PC-9 (cell line): ENCODE results near the gene GLB1L2. TPM values are rescaled to one million over a fixed set of nuclear protein-coding genes. Genes with fewer than 3 reads are reported as not detected.

Experiments used
- BruUV-seq: library from RNA; stranded (reverse); fragments of 400-500 nt; replicated peaks from 2 replicates; lab custom pipeline; 2021; lab: Mats Ljungman, UMichigan
- CTCF ChIA-PET: fragments of 300-600 bp; sonication (Branson Sonifier 250); formaldehyde crosslinking; loops from one replicate; lab custom pipeline; 2022; ENCODE audit warnings: antibody characterized with exemption; lab: Charles Lee
- POLR2A ChIA-PET: fragments of 300-600 bp; sonication (Branson Sonifier 250); formaldehyde crosslinking; loops from one replicate; lab custom pipeline; 2022; ENCODE audit warnings: antibody characterized with exemption; ENCODE audit not compliant: unreplicated experiment; lab: Charles Lee
- DNase-seq, 2 experiments: peaks; one replicate each; pipeline versions ENCODE4 v3.0.0 to v3.0.0-alpha.2; 2015 to 2022; ENCODE audit warnings: mixed read lengths in 1 of 2
- H2AFZ ChIP-seq: fragments of 200-600 bp; sonication (generic); 2 replicates; pipeline ENCODE4 v1.8.1; 2017; ENCODE audit warnings: antibody characterized with exemption
- H3F3A ChIP-seq: fragments of 200-600 bp; sonication (generic); 2 replicates; pipeline ENCODE4 v1.8.1; 2017; ENCODE audit warnings: antibody characterized with exemption, mild to moderate bottlenecking, low read depth; ENCODE audit not compliant: insufficient read depth
- H3K27ac ChIP-seq: fragments of 200-600 bp; sonication (generic); 2 replicates; pipeline ENCODE4 v1.6.1; 2016; ENCODE audit warnings: mixed run types
- H3K27me3 ChIP-seq: fragments of 200-600 bp; sonication (generic); 2 replicates; pipeline ENCODE4 v1.6.1; 2016; ENCODE audit warnings: low read depth, mixed run types; ENCODE audit not compliant: insufficient read depth
- H3K36me3 ChIP-seq: fragments of 200-600 bp; sonication (generic); 2 replicates; pipeline ENCODE4 v1.6.1; 2016; ENCODE audit warnings: low read depth, mixed run types
- H3K4me1 ChIP-seq: fragments of 200-600 bp; sonication (generic); replicated peaks from 2 replicates; pipeline ENCODE4 v1.6.1; 2016; ENCODE audit warnings: mixed run types; ENCODE audit not compliant: insufficient read depth
- H3K4me2 ChIP-seq: fragments of 200-600 bp; sonication (generic); 2 replicates; pipeline ENCODE4 v1.6.1; 2017; ENCODE audit warnings: mixed run types
- H3K4me3 ChIP-seq: fragments of 200-600 bp; sonication (generic); 2 replicates; pipeline ENCODE4 v1.6.1; 2016; ENCODE audit warnings: mixed run types
- H3K79me2 ChIP-seq: fragments of 200-600 bp; sonication (generic); 2 replicates; pipeline ENCODE4 v1.6.1; 2017; ENCODE audit warnings: low read depth, mixed run types
- H3K9me2 ChIP-seq: fragments of 200-600 bp; sonication (generic); 2 replicates; pipeline ENCODE4 v1.8.1; 2017; ENCODE audit warnings: mild to moderate bottlenecking; ENCODE audit not compliant: insufficient read depth
- H3K9me3 ChIP-seq: fragments of 200-600 bp; sonication (generic); 2 replicates; pipeline ENCODE4 v1.8.1; 2016; ENCODE audit warnings: low read depth; ENCODE audit not compliant: insufficient read depth
- H4K20me1 ChIP-seq: fragments of 200-600 bp; sonication (generic); 2 replicates; pipeline ENCODE4 v1.8.1; 2017; ENCODE audit not compliant: insufficient read depth
- CTCF ChIP-seq: fragments of 200-600 bp; sonication (generic); conservative IDR thresholded peaks from 2 replicates; pipeline ENCODE4 v1.6.1; 2017; ENCODE audit warnings: mixed run types, antibody characterized with exemption, mild to moderate bottlenecking, moderate library complexity
- EZH2 ChIP-seq: fragments of 200-600 bp; sonication (generic); IDR thresholded peaks from 2 replicates; pipeline ENCODE4 v1.8.0; 2017; ENCODE audit warnings: antibody characterized with exemption, low read depth
- intact Hi-C: fragments of 100-400 bp; cut with micrococcal nuclease; formaldehyde crosslinking; loops from one replicate; pipeline ENCODE4 v1.10.0; 2022; ENCODE audit not compliant: unreplicated experiment
- total RNA-seq: library from RNA; stranded (reverse); gene quantifications from 2 replicates; pipeline ENCODE4 v1.2.3, GENCODE V29; 2021

Gene GLB1L2
- total RNA-seq, 1 experiment from 2014 or later: 32.2 TPM

DNA sequence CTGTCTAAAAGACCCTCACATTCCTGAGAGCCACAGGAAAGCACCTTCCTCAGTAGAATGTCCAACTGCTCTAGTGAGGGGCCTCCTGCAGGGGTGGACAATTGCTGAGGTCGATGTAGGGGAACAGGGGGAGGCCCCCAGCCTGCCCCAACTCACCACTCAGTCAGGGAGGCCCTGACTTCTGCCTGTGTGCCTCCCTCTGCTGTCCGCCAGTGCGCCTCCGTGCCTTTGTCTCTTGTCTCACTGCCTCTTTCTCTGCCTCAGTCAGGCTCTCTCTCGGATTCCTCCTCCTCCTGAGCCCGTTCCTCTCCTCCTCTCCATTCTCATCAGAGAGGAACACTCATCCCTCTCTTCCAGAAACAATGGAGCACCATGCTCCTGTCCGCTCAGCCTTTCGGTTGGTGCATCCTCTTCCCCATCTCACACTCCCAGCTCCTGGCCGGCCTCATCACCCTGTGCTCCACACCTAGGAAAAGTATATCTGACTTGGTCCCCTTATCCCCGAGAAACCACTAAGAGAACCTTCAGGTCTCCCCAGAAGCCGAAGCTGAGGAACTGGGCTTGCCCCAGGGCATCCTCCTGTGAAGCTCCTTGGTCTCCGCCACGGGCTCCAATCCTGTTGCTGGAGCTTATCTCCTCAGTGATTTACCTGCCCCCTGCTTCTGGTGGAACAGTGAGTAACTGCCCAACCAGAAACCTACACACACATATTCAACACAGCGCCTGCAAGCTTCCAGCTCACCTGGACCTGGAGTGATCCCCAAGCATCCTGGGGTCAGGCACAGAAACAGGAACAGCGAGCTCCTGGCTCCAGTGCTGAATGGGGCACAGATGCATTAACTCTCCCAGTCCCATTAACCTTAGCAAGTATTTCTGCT is 78.0 kb downstream of the GLB1L2 start:
- Histone ChIP-seq H3K36me3 (no peaks in the 10 kb centered on the region), H3F3A (no peaks in the 10 kb centered on the region), H3K9me2 (no peaks in the 10 kb centered on the region), H4K20me1 (no peaks in the 10 kb centered on the region), H3K4me3 (no peak overlapping the region), H3K9me3 (no peaks in the 10 kb centered on the region), H3K79me2 (no peaks in the 10 kb centered on the region), H2AFZ (no peak overlapping the region), H3K4me2 (no peak overlapping the region), H3K27me3 (peaks cover 70% of the 10 kb centered on the region), H3K4me1 (no peaks in the 10 kb centered on the region), H3K27ac (no peak overlapping the region)
- POLR2A ChIA-PET: no interaction called here
- TF ChIP-seq EZH2 (no peak), CTCF (no peak)
- intact Hi-C loops: no loop called here
- DNase-seq: no peak
- no TSS peak for BruUV-seq
- CTCF ChIA-PET: no interaction called here

GRCh38 chr11:134410766-134411165 is 79.0 kb downstream of the GLB1L2 start:
- Histone ChIP-seq H3K4me1 (no peaks in the 10 kb centered on the region), H3F3A (no peaks in the 10 kb centered on the region), H3K36me3 (no peaks in the 10 kb centered on the region), H4K20me1 (no peaks in the 10 kb centered on the region), H3K4me2 (no peak overlapping the region), H3K9me3 (no peaks in the 10 kb centered on the region), H2AFZ (no peak overlapping the region), H3K9me2 (no peaks in the 10 kb centered on the region), H3K27ac (no peak overlapping the region), H3K4me3 (no peak overlapping the region), H3K27me3 (peaks cover 70% of the 10 kb centered on the region), H3K79me2 (no peaks in the 10 kb centered on the region)
- no peak for DNase-seq
- BruUV-seq: no TSS peak
- TF ChIP-seq EZH2: no peak
- no peak for TF ChIP-seq CTCF
- intact Hi-C loops: no loop called here
- CTCF ChIA-PET: no interaction called here
- POLR2A ChIA-PET: no interaction called here

GRCh38 chr11:134412203-134413042 is 80.6 kb downstream of the GLB1L2 start, which contains the start of gene B3GAT1:
TSS of gene B3GAT1 (minus strand) at chr11:134412242. CDS start at chr11:134387659, 24,583 bp downstream.
- H3K27me3 ChIP-seq: peaks cover 79% of the 10 kb centered on the region
- TF ChIP-seq EZH2 (no peak), CTCF (no peak)
- H3K4me3 ChIP-seq: no peak within 1 kb of the TSS
- no peak within 1 kb of the TSS for H3K4me2 ChIP-seq
- no peaks in the 10 kb centered on the region for H3K9me3 ChIP-seq
- no peaks in the 10 kb centered on the region for H3K9me2 ChIP-seq
- no peak within 1 kb of the TSS for H2AFZ ChIP-seq
- intact Hi-C loops: no loop called here
- no peaks in the 10 kb centered on the region for H4K20me1 ChIP-seq
- H3F3A ChIP-seq: no peaks in the 10 kb centered on the region
- CTCF ChIA-PET: no interaction called here
- H3K4me1 ChIP-seq: no peaks in the 10 kb centered on the region
- POLR2A ChIA-PET: no interaction called here
- no peaks in the 10 kb centered on the region for H3K79me2 ChIP-seq
- no peak within 1 kb of the TSS for H3K27ac ChIP-seq
- no TSS peak for BruUV-seq
- H3K36me3 ChIP-seq: no peaks in the 10 kb centered on the region
- DNase-seq: no peak
